ENCODE measurements around the gene INTS4.
"Not testable (repeated sequence)": the region's sequence is repeated elsewhere in the genome, so short reads cannot be mapped to it uniquely, and the experiment has no call there.

INTS4 gene

GRCh38 chr11:78015878-78016277, 21.4 kb upstream of the INTS4 start:
- no peak overlapping the region for H4K91ac ChIP-seq (ENCODE audit: low read length)
- H3K4me1 ChIP-seq (ENCODE audit: control insufficient read depth, insufficient read depth, low read depth, low read length): peaks cover 2% of the 10 kb centered on the region
- H3K27ac ChIP-seq (ENCODE audit: low read length, poor library complexity, severe bottlenecking): no peak overlapping the region
- H3K4me2 ChIP-seq (ENCODE audit: low read length, poor library complexity, severe bottlenecking): no peak overlapping the region
- H3K9me3 ChIP-seq (ENCODE audit: control insufficient read depth, low read length): no peaks in the 10 kb centered on the region
- H2BK12ac ChIP-seq (ENCODE audit: low read length in 2 of 2): no peak overlapping the region
- peaks cover 0 to 8% of the 10 kb centered on the region in 2 experiments for H3K36me3 ChIP-seq (ENCODE audit: control insufficient read depth in 1 of 2, insufficient read depth in 2 of 2, low read depth in 1 of 2, low read length in 2 of 2)
- WGBS: 100% methylated on average over 1 of the region's 1 CpG
- no peaks in the 10 kb centered on the region for H3K79me1 ChIP-seq (replicated peaks; ENCODE audit: low read length, poor library complexity, severe bottlenecking)
- no peak overlapping the region for H3K18ac ChIP-seq (ENCODE audit: low read depth in 1 of 2, low read length in 2 of 2)
- no peak overlapping the region for H2AFZ ChIP-seq (ENCODE audit: low read depth, low read length)
- no peak overlapping the region for H2BK120ac ChIP-seq (ENCODE audit: low read depth, low read length)
- no peak for DNase-seq
- H3K27me3 ChIP-seq (ENCODE audit: control insufficient read depth in 1 of 2, insufficient read depth in 1 of 2, low read length in 2 of 2): no peaks in the 10 kb centered on the region
- no peak overlapping the region for H3K4ac ChIP-seq (ENCODE audit: low read depth in 1 of 2, low read length in 2 of 2)
- H4K8ac ChIP-seq (ENCODE audit: low read length): no peak overlapping the region
- no peak overlapping the region for H3K9ac ChIP-seq (ENCODE audit: low read length)
- no peak overlapping the region for H2AK5ac ChIP-seq (ENCODE audit: low read length, severe bottlenecking)
- no peak overlapping the region for H3K4me3 ChIP-seq (ENCODE audit: insufficient read depth in 1 of 2, low read depth in 1 of 2, low read length in 2 of 2)
- H3K14ac ChIP-seq (ENCODE audit: low read length in 2 of 2): no peak overlapping the region
- no peak overlapping the region for H2BK15ac ChIP-seq (ENCODE audit: low read depth, poor library complexity, severe bottlenecking)
- H3K23ac ChIP-seq (ENCODE audit: low read length in 2 of 2): no peak overlapping the region
- no peak overlapping the region for H2BK5ac ChIP-seq (ENCODE audit: low read depth, low read length, poor library complexity, severe bottlenecking)

- not testable (repeated sequence) for H3K4me3 ChIP-seq (ENCODE audit: insufficient read depth in 1 of 2, low read depth in 1 of 2, low read length in 2 of 2); H2AK5ac ChIP-seq (ENCODE audit: low read length, severe bottlenecking); H3K27me3 ChIP-seq (ENCODE audit: control insufficient read depth in 1 of 2, insufficient read depth in 1 of 2, low read length in 2 of 2); H3K9ac ChIP-seq (ENCODE audit: low read length); H2BK12ac ChIP-seq (ENCODE audit: low read length in 2 of 2); H3K4ac ChIP-seq (ENCODE audit: low read depth in 1 of 2, low read length in 2 of 2); H2BK15ac ChIP-seq (ENCODE audit: low read depth, poor library complexity, severe bottlenecking); H2BK5ac ChIP-seq (ENCODE audit: low read depth, low read length, poor library complexity, severe bottlenecking); H3K4me1 ChIP-seq (ENCODE audit: control insufficient read depth, insufficient read depth, low read depth, low read length); H2AFZ ChIP-seq (ENCODE audit: low read depth, low read length); H3K79me1 ChIP-seq (replicated peaks; ENCODE audit: low read length, poor library complexity, severe bottlenecking); H3K4me2 ChIP-seq (ENCODE audit: low read length, poor library complexity, severe bottlenecking); H3K36me3 ChIP-seq (ENCODE audit: control insufficient read depth in 1 of 2, insufficient read depth in 2 of 2, low read depth in 1 of 2, low read length in 2 of 2); H3K23ac ChIP-seq (ENCODE audit: low read length in 2 of 2); H3K27ac ChIP-seq (ENCODE audit: low read length, poor library complexity, severe bottlenecking); H4K91ac ChIP-seq (ENCODE audit: low read length); H3K18ac ChIP-seq (ENCODE audit: low read depth in 1 of 2, low read length in 2 of 2); H2BK120ac ChIP-seq (ENCODE audit: low read depth, low read length); H4K8ac ChIP-seq (ENCODE audit: low read length); H3K14ac ChIP-seq (ENCODE audit: low read length in 2 of 2); DNase-seq; H3K9me3 ChIP-seq (ENCODE audit: control insufficient read depth, low read length)
- WGBS: 97% methylated on average over 5 of the region's 6 CpGs
Measured at GRCh38 chr11:78014937-78015520, 20.6 kb upstream of the INTS4 start.

DNA sequence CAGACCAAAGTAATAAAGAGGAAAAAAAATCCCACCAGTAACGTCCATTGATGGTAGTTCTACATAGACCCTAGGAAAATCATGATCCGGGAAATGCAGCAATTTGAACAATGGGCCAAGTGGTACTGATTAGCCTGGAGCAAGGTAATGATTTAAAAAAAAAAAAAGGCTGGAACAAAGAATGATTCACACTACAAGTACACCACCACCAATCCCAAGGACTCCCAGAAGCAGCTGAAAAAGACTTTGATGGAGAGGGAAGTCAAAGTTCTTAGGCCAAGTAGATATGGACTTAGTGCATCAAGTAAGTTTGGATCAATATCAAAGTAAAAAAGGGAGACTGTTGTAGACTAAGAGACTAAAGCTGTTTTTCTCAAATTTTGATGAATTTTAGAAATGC, 16.8 kb upstream of the INTS4 start:
- Histone ChIP-seq H3K18ac (ENCODE audit: low read depth in 1 of 2, low read length in 2 of 2) (no peak overlapping the region), H3K36me3 (ENCODE audit: control insufficient read depth in 1 of 2, insufficient read depth in 2 of 2, low read depth in 1 of 2, low read length in 2 of 2) (peaks cover 0 to 2% of the 10 kb centered on the region in 2 experiments), H2BK5ac (ENCODE audit: low read depth, low read length, poor library complexity, severe bottlenecking) (no peak overlapping the region), H3K27ac (ENCODE audit: low read length, poor library complexity, severe bottlenecking) (no peak overlapping the region), H4K91ac (ENCODE audit: low read length) (no peak overlapping the region), H3K14ac (ENCODE audit: low read length in 2 of 2) (no peak overlapping the region), H3K4me1 (ENCODE audit: control insufficient read depth, insufficient read depth, low read depth, low read length) (no peaks in the 10 kb centered on the region), H3K4ac (ENCODE audit: low read depth in 1 of 2, low read length in 2 of 2) (no peak overlapping the region), H3K4me3 (ENCODE audit: insufficient read depth in 1 of 2, low read depth in 1 of 2, low read length in 2 of 2) (no peak overlapping the region), H3K27me3 (ENCODE audit: control insufficient read depth in 1 of 2, insufficient read depth in 1 of 2, low read length in 2 of 2) (no peaks in the 10 kb centered on the region), H3K9ac (ENCODE audit: low read length) (no peak overlapping the region), H4K8ac (ENCODE audit: low read length) (no peak overlapping the region), H2BK15ac (ENCODE audit: low read depth, poor library complexity, severe bottlenecking) (no peak overlapping the region), H2BK120ac (ENCODE audit: low read depth, low read length) (no peak overlapping the region), H3K23ac (ENCODE audit: low read length in 2 of 2) (no peak overlapping the region), H2AFZ (ENCODE audit: low read depth, low read length) (no peak overlapping the region), H2BK12ac (ENCODE audit: low read length in 2 of 2) (no peak overlapping the region), H2AK5ac (ENCODE audit: low read length, severe bottlenecking) (no peak overlapping the region), H3K79me1 (replicated peaks; ENCODE audit: low read length, poor library complexity, severe bottlenecking) (no peaks in the 10 kb centered on the region), H3K9me3 (ENCODE audit: control insufficient read depth, low read length) (no peaks in the 10 kb centered on the region), H3K4me2 (ENCODE audit: low read length, poor library complexity, severe bottlenecking) (no peak overlapping the region)
- 100% methylated on average over 2 of the region's 2 CpGs for WGBS
- no peak for DNase-seq

- H3K4me3 ChIP-seq (ENCODE audit: insufficient read depth in 1 of 2, low read depth in 1 of 2, low read length in 2 of 2): no peak overlapping the region
- no peak overlapping the region for H2BK5ac ChIP-seq (ENCODE audit: low read depth, low read length, poor library complexity, severe bottlenecking)
- no peak overlapping the region for H3K4me2 ChIP-seq (ENCODE audit: low read length, poor library complexity, severe bottlenecking)
- no peaks in the 10 kb centered on the region for H3K4me1 ChIP-seq (ENCODE audit: control insufficient read depth, insufficient read depth, low read depth, low read length)
- 99% methylated on average over 5 of the region's 6 CpGs for WGBS
- no peak overlapping the region for H2AK5ac ChIP-seq (ENCODE audit: low read length, severe bottlenecking)
- peaks cover 0 to 2% of the 10 kb centered on the region in 2 experiments for H3K36me3 ChIP-seq (ENCODE audit: control insufficient read depth in 1 of 2, insufficient read depth in 2 of 2, low read depth in 1 of 2, low read length in 2 of 2)
- H3K18ac ChIP-seq (ENCODE audit: low read depth in 1 of 2, low read length in 2 of 2): no peak overlapping the region
- H4K91ac ChIP-seq (ENCODE audit: low read length): no peak overlapping the region
- no peak overlapping the region for H4K8ac ChIP-seq (ENCODE audit: low read length)
- no peak overlapping the region for H2BK120ac ChIP-seq (ENCODE audit: low read depth, low read length)
- H2AFZ ChIP-seq (ENCODE audit: low read depth, low read length): no peak overlapping the region
- H3K23ac ChIP-seq (ENCODE audit: low read length in 2 of 2): no peak overlapping the region
- H2BK12ac ChIP-seq (ENCODE audit: low read length in 2 of 2): no peak overlapping the region
- no peak overlapping the region for H3K14ac ChIP-seq (ENCODE audit: low read length in 2 of 2)
- H3K27ac ChIP-seq (ENCODE audit: low read length, poor library complexity, severe bottlenecking): no peak overlapping the region
- no peaks in the 10 kb centered on the region for H3K9me3 ChIP-seq (ENCODE audit: control insufficient read depth, low read length)
- no peaks in the 10 kb centered on the region for H3K27me3 ChIP-seq (ENCODE audit: control insufficient read depth in 1 of 2, insufficient read depth in 1 of 2, low read length in 2 of 2)
- H3K9ac ChIP-seq (ENCODE audit: low read length): no peak overlapping the region
- H3K79me1 ChIP-seq (replicated peaks; ENCODE audit: low read length, poor library complexity, severe bottlenecking): no peaks in the 10 kb centered on the region
- no peak for DNase-seq
- H3K4ac ChIP-seq (ENCODE audit: low read depth in 1 of 2, low read length in 2 of 2): no peak overlapping the region
- no peak overlapping the region for H2BK15ac ChIP-seq (ENCODE audit: low read depth, poor library complexity, severe bottlenecking)
Measured at GRCh38 chr11:78010755-78011154, 16.3 kb upstream of the INTS4 start.

Measured in mesenchymal stem cell (in vitro differentiated cells and primary cell).